ACC112 (cell line): ENCODE results near the gene FBXW4.

ENCODE experiments used
- H2AFZ ChIP-seq: fragments of 200-600 bp; sonication (generic); one replicate; pipeline ENCODE4 v1.6.0; 2017; ENCODE audit warnings: antibody characterized with exemption, low read length; ENCODE audit not compliant: unreplicated experiment
- H3K27ac ChIP-seq: fragments of 200-600 bp; sonication (generic); 2 replicates; pipeline ENCODE4 v1.5.1; 2014; ENCODE audit warnings: low read depth, mild to moderate bottlenecking, antibody characterized with exemption, low read length, moderate library complexity
- H3K27me3 ChIP-seq: fragments of 200-600 bp; sonication (generic); 2 replicates; pipeline ENCODE4 v1.6.1; 2014; ENCODE audit warnings: mild to moderate bottlenecking, antibody characterized with exemption, low read length, moderate library complexity, mixed read lengths; ENCODE audit not compliant: insufficient read depth
- H3K36me3 ChIP-seq: fragments of 200-600 bp; sonication (generic); 2 replicates; pipeline ENCODE4 v1.6.1; 2016; ENCODE audit warnings: mild to moderate bottlenecking, antibody characterized with exemption, low read length, moderate library complexity, mixed read lengths; ENCODE audit not compliant: insufficient read depth
- H3K4me1 ChIP-seq: fragments of 200-600 bp; sonication (generic); one replicate; pipeline ENCODE4 v1.6.1; 2016; ENCODE audit warnings: low read length, mixed read lengths; ENCODE audit not compliant: insufficient read depth, unreplicated experiment, control insufficient read depth
- H3K4me3 ChIP-seq: fragments of 200-600 bp; sonication (generic); 2 replicates; pipeline ENCODE4 v1.5.1; 2014; ENCODE audit warnings: mild to moderate bottlenecking, low read depth, low read length
- H3K79me2 ChIP-seq: fragments of 200-600 bp; sonication (generic); one replicate; pipeline ENCODE4 v1.6.0; 2016; ENCODE audit warnings: low read length; ENCODE audit not compliant: control insufficient read depth, unreplicated experiment, insufficient read depth

FBXW4 gene

GRCh38 chr10:101658975-101659374 lies 36.0 kb downstream of the FBXW4 start:
- no peak overlapping the region for H3K4me3 ChIP-seq
- no peak overlapping the region for H3K27ac ChIP-seq
- H3K4me1 ChIP-seq = no peaks in the 10 kb centered on the region
- no peaks in the 10 kb centered on the region for H3K79me2 ChIP-seq
- no peak overlapping the region for H2AFZ ChIP-seq
- no peaks in the 10 kb centered on the region for H3K27me3 ChIP-seq
- 0 out of 2 replicates have a peak, but pooled peaks cover 2% of the 10 kb centered on the region for H3K36me3 ChIP-seq

DNA sequence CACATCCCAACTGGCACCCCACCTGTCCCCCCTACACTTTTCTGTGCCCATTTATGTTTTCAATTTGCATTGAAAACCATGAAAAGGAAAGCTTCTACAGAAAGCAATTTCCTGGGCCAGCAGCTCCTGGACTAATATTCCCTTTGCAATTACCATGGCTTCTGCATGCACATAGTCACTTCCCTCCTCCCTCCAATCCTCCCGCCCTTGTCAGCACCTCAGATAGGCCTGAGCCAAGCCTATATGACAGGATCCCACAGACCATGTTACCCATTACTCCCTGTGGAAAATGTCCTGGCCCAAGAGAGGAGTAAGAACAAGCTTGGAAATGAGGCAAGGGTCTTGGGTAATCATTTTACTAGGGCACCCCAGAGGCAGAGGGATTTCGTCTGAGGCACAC lies 38.1 kb downstream of the FBXW4 start:
- H2AFZ ChIP-seq = no peak overlapping the region
- H3K27ac ChIP-seq = no peak overlapping the region
- 0 out of 2 replicates have a peak, but pooled peaks cover 2% of the 10 kb centered on the region for H3K36me3 ChIP-seq
- no peaks in the 10 kb centered on the region for H3K27me3 ChIP-seq
- H3K79me2 ChIP-seq = no peaks in the 10 kb centered on the region
- H3K4me3 ChIP-seq = no peak overlapping the region
- no peaks in the 10 kb centered on the region for H3K4me1 ChIP-seq

- no peaks in the 10 kb centered on the region for H3K79me2 ChIP-seq
- no peak overlapping the region for H3K4me3 ChIP-seq
- no peaks in the 10 kb centered on the region for H3K27me3 ChIP-seq
- H3K27ac ChIP-seq = no peak overlapping the region
- H3K36me3 ChIP-seq = 0 out of 2 replicates have a peak, but pooled peaks cover 2% of the 10 kb centered on the region
- H3K4me1 ChIP-seq = no peaks in the 10 kb centered on the region
- H2AFZ ChIP-seq = no peak overlapping the region
Measured at GRCh38 chr10:101655570-101655969, 39.4 kb downstream of the FBXW4 start.

DNA sequence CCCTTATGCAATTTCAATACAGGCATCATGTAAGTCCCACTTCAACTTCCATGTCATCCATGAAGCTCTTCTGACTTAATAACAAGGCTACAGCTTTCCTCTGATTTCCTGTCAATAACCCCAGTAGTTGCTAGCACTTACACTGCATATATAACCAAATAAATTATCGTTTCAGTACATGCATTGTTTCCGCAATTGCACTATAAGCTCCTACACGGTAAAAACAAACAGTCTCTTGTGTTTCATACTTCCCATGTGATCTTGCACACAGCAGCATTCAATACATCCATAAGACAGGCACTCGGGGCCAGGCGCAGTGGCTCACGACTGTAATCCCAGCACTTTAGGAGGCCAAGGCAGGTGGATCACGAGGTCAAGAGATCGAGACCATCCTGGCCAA lies 41.4 kb downstream of the FBXW4 start:
- Histone ChIP-seq H3K27me3 (no peaks in the 10 kb centered on the region), H3K4me1 (peaks cover 2% of the 10 kb centered on the region), H3K4me3 (no peak overlapping the region), H3K36me3 (0 out of 2 replicates have a peak, but pooled peaks cover 2% of the 10 kb centered on the region), H3K79me2 (no peaks in the 10 kb centered on the region), H2AFZ (no peak overlapping the region), H3K27ac (no peak overlapping the region)

GRCh38 chr10:101651336-101651735 lies 43.6 kb downstream of the FBXW4 start:
- no peak overlapping the region for H2AFZ ChIP-seq
- H3K27ac ChIP-seq = no peak overlapping the region
- no peaks in the 10 kb centered on the region for H3K27me3 ChIP-seq
- no peaks in the 10 kb centered on the region for H3K79me2 ChIP-seq
- H3K36me3 ChIP-seq = no peaks in the 10 kb centered on the region
- peaks cover 2% of the 10 kb centered on the region for H3K4me1 ChIP-seq
- no peak overlapping the region for H3K4me3 ChIP-seq

GRCh38 chr10:101650863-101651262 lies 44.1 kb downstream of the FBXW4 start:
- peaks cover 2% of the 10 kb centered on the region for H3K4me1 ChIP-seq
- H2AFZ ChIP-seq = no peak overlapping the region
- H3K27ac ChIP-seq = no peak overlapping the region
- no peaks in the 10 kb centered on the region for H3K36me3 ChIP-seq
- H3K79me2 ChIP-seq = no peaks in the 10 kb centered on the region
- H3K27me3 ChIP-seq = no peaks in the 10 kb centered on the region
- no peak overlapping the region for H3K4me3 ChIP-seq

GRCh38 chr10:101649525-101650085 lies 45.4 kb downstream of the FBXW4 start:
- no peaks in the 10 kb centered on the region for H3K27me3 ChIP-seq
- H3K36me3 ChIP-seq = no peaks in the 10 kb centered on the region
- no peak overlapping the region for H2AFZ ChIP-seq
- H3K27ac ChIP-seq = no peak overlapping the region
- no peaks in the 10 kb centered on the region for H3K79me2 ChIP-seq
- no peak overlapping the region for H3K4me3 ChIP-seq
- peaks cover 2% of the 10 kb centered on the region for H3K4me1 ChIP-seq

DNA sequence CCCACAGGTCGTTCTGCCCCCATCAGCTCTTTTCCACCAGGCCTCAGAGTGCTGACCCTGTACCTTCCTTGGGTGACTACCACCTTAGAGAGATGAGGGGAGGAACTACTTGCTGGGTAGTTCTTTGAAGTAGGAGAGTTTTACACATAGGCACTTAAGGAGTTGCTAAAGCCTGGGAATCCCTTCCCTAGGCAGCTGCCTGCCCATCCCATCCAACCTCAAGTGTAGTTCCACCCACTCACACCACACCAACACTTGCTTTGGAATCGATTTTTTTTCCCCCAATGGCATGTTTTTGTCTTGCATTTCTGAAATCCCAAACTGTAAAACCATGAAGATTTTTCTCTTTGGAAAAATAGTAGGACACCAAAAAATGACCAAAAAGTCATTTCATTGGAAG lies 47.7 kb downstream of the FBXW4 start:
- Histone ChIP-seq H3K27me3 (no peaks in the 10 kb centered on the region), H3K27ac (no peak overlapping the region), H3K4me3 (no peak overlapping the region), H2AFZ (no peak overlapping the region), H3K79me2 (no peaks in the 10 kb centered on the region), H3K36me3 (no peaks in the 10 kb centered on the region), H3K4me1 (peaks cover 2% of the 10 kb centered on the region)

- Histone ChIP-seq H3K4me1 (peaks cover 2% of the 10 kb centered on the region), H3K27ac (no peak overlapping the region)
Measured at GRCh38 chr10:101646364-101646763, 48.6 kb downstream of the FBXW4 start.

GRCh38 chr10:101645659-101646058 lies 49.3 kb downstream of the FBXW4 start:
- Histone ChIP-seq H3K27ac (no peak overlapping the region), H3K4me3 (no peak overlapping the region), H2AFZ (no peak overlapping the region), H3K79me2 (no peaks in the 10 kb centered on the region), H3K36me3 (no peaks in the 10 kb centered on the region), H3K4me1 (peaks cover 2% of the 10 kb centered on the region), H3K27me3 (no peaks in the 10 kb centered on the region)

More at GRCh38 chr10:101646364-101646763, 48.6 kb downstream of the FBXW4 start:
- Histone ChIP-seq H3K27me3 (no peaks in the 10 kb centered on the region), H2AFZ (no peak overlapping the region), H3K4me3 (no peak overlapping the region), H3K79me2 (no peaks in the 10 kb centered on the region), H3K36me3 (no peaks in the 10 kb centered on the region)

GRCh38 chr10:101644002-101644401 lies 51.0 kb downstream of the FBXW4 start:
- Histone ChIP-seq H3K27ac (no peak overlapping the region), H2AFZ (no peak overlapping the region), H3K4me1 (no peaks in the 10 kb centered on the region), H3K36me3 (peaks cover 8% of the 10 kb centered on the region; the same call in 1 of the 2 replicates), H3K79me2 (no peaks in the 10 kb centered on the region), H3K27me3 (no peaks in the 10 kb centered on the region), H3K4me3 (no peak overlapping the region)
